A549 (cell line): Measurements from ENCODE around the gene ITCH. TPM values are rescaled to one million over a fixed set of nuclear protein-coding genes. Genes with fewer than 3 reads are reported as not detected.

Experiments
- ATAC-seq, 2 experiments: fragments of 200-7000 bp in 1 of 2; fragments of >200 bp in 1 of 2; cut with Nextera tagmentation in 1 of 2; cut with Tn5 transposase in 1 of 2; 3 replicates each; pipeline versions ENCODE4 v1.8.0 to v1.9.1; 2018 to 2020; ENCODE audit warnings: mild to moderate bottlenecking in 1 of 2, moderate library complexity in 1 of 2
- CTCF ChIA-PET: fragments of 300-600 bp; sonication (Branson Sonifier 250); formaldehyde crosslinking; extraction: SDS; loops from one replicate; lab custom pipeline; 2021; ENCODE audit warnings: antibody characterized with exemption, inconsistent platforms; lab: Yijun Ruan, JAX
- POLR2A ChIA-PET: fragments of 350-600 bp; formaldehyde crosslinking; extraction: SDS; loops from one replicate; lab custom pipeline; 2021; ENCODE audit warnings: antibody characterized with exemption, inconsistent platforms; lab: Yijun Ruan, JAX
- DNase-seq, 2 experiments: peaks; one replicate each; pipeline versions ENCODE4 v3.0.0 to v3.0.0-alpha.2; 2011 to 2016; ENCODE audit warnings: low read depth in 1 of 2, low spot score in 1 of 2
- FAIRE-seq: peaks from 2 replicates; lab custom pipeline; 2011; peaks lifted over from hg19 to GRCh38; lab: Jason Lieb, UNC
- H3K27ac ChIP-seq, 2 experiments: fragments of >200 bp; sonication (Bioruptor Twin); formaldehyde crosslinking; 3 replicates each; pipeline ENCODE4 v1.5.1; 2016 to 2017
- H3K4me1 ChIP-seq: fragments of >200 bp; sonication (Bioruptor Twin); formaldehyde crosslinking; 3 replicates; pipeline ENCODE4 v1.6.1; 2016
- H3K4me2 ChIP-seq: fragments of >200 bp; sonication (Bioruptor Twin); formaldehyde crosslinking; 3 replicates; pipeline ENCODE4 v1.6.1; 2016
- H3K4me3 ChIP-seq: fragments of >200 bp; sonication (Bioruptor Twin); formaldehyde crosslinking; 3 replicates; pipeline ENCODE4 v1.5.1; 2016
- H3K9me3 ChIP-seq: fragments of >200 bp; sonication (Bioruptor Twin); formaldehyde crosslinking; 3 replicates; pipeline ENCODE4 v1.6.1; 2016
- BHLHE40 ChIP-seq: IDR thresholded peaks from 2 replicates; pipeline ENCODE4 v1.6.1; 2012; ENCODE audit warnings: low read depth, low read length, inconsistent platforms
- CBX8 ChIP-seq: fragments of 200-600 bp; sonication (generic); IDR thresholded peaks from 2 replicates; pipeline ENCODE4 v1.6.1; 2016
- CHD4 ChIP-seq: fragments of 200-600 bp; sonication (generic); IDR thresholded peaks from 2 replicates; pipeline ENCODE4 v1.6.1; 2016; ENCODE audit warnings: antibody characterized with exemption, mild to moderate bottlenecking, borderline replicate concordance
- E2F6 ChIP-seq: IDR thresholded peaks from 2 replicates; pipeline ENCODE4 v1.6.1; 2012; ENCODE audit warnings: low read depth, borderline replicate concordance
- EHMT2 ChIP-seq: fragments of 200-600 bp; sonication (generic); IDR thresholded peaks from 2 replicates; pipeline ENCODE4 v1.6.1; 2016; ENCODE audit warnings: antibody characterized with exemption, low read depth, mild to moderate bottlenecking, moderate library complexity
- ELK1 ChIP-seq: fragments of 150-350 bp; IDR thresholded peaks from 2 replicates; pipeline ENCODE4 v1.6.1; 2014; ENCODE audit warnings: low read depth, mild to moderate bottlenecking, low read length
- HOXA7 ChIP-seq: fragments of 250-450 bp; sonication (Bioruptor Pico); IDR thresholded peaks from 2 replicates; pipeline ENCODE4 v1.5.0; 2020; ENCODE audit warnings: mild to moderate bottlenecking, moderate library complexity
- JUN ChIP-seq, 2 experiments: fragments of >200 bp; sonication (Bioruptor Twin); formaldehyde crosslinking; IDR thresholded peaks; 2 replicates in 1 of 2; 3 replicates in 1 of 2; pipeline ENCODE4 v1.6.1; 2016 to 2017
- KDM5A ChIP-seq: fragments of 200-600 bp; sonication (generic); IDR thresholded peaks from 2 replicates; pipeline ENCODE4 v1.6.1; 2016; ENCODE audit warnings: antibody characterized with exemption, mild to moderate bottlenecking
- MAFK ChIP-seq: fragments of 450-650 bp; IDR thresholded peaks from 2 replicates; pipeline ENCODE4 v1.6.1; 2014; ENCODE audit not compliant: partially characterized antibody
- MAZ ChIP-seq: fragments of 150-350 bp; IDR thresholded peaks from 2 replicates; pipeline ENCODE4 v1.6.1; 2014; ENCODE audit warnings: antibody characterized with exemption, low read depth, low read length, borderline replicate concordance
- NFE2L2 ChIP-seq: fragments of 150-350 bp; conservative IDR thresholded peaks from 2 replicates; pipeline ENCODE4 v1.6.1; 2014; ENCODE audit warnings: low read length
- PHF8 ChIP-seq: fragments of 200-600 bp; sonication (generic); IDR thresholded peaks from 2 replicates; pipeline ENCODE4 v1.6.1; 2016; ENCODE audit warnings: low read depth, mild to moderate bottlenecking, antibody characterized with exemption, moderate library complexity, borderline replicate concordance
- RCOR1 ChIP-seq: fragments of 150-350 bp; IDR thresholded peaks from 2 replicates; pipeline ENCODE4 v1.6.1; 2014; ENCODE audit warnings: antibody characterized with exemption, low read length, low read depth
- RNF2 ChIP-seq: fragments of 200-600 bp; sonication (generic); IDR thresholded peaks from 2 replicates; pipeline ENCODE4 v1.6.1; 2016; ENCODE audit warnings: low read depth, mild to moderate bottlenecking, antibody characterized with exemption, moderate library complexity, borderline replicate concordance
- SREBF2 ChIP-seq: fragments of 450-650 bp; IDR thresholded peaks from 2 replicates; pipeline ENCODE4 v1.6.1; 2014; ENCODE audit warnings: mild to moderate bottlenecking, moderate library complexity
- WGBS: methylation state at CpG from one replicate; pipeline ENCODE4 v1.1.6; 2017; ENCODE audit errors: missing lambda C conversion rate; 5-methylcytosine and 5-hydroxymethylcytosine counted together
- polyA plus RNA-seq, 4 experiments: library from polyadenylated mRNA; depleted of rRNA in 3 of 4; stranded (reverse); fragments of >200 nt; fragmentation: RNase III in 1 of 4; extraction: RNeasy Plus Mini Kit Qiagen cat#74134 plus additional on column Dnase treatment in 1 of 4; gene quantifications; 2 replicates in 3 of 4; 3 replicates in 1 of 4; pipeline ENCODE4 v1.2.3, GENCODE V29; 2011 to 2017
- TF ChIP-seq, protein P1 (sequence below): fragments of 200-600 bp; sonication (generic); IDR thresholded peaks from 2 replicates; pipeline ENCODE4 v1.6.1; 2016; ENCODE audit warnings: antibody characterized with exemption, mild to moderate bottlenecking, moderate library complexity
- TF ChIP-seq, protein P2 (sequence below): fragments of 450-650 bp; IDR thresholded peaks from 2 replicates; pipeline ENCODE4 v1.6.1; 2014; ENCODE audit warnings: antibody characterized with exemption

The ITCH gene
- polyA plus RNA-seq, 2 of the 4 experiments (the other 2 are of a cell fraction) = 23.9 to 24.4 TPM

- DNase-seq = no peak
- H3K4me2 ChIP-seq = no peak overlapping the region
- no peaks in the 10 kb centered on the region for H3K4me1 ChIP-seq
- H3K4me3 ChIP-seq = no peak overlapping the region
- no peak for ATAC-seq
- ChIA-PET CTCF (interaction anchor here (0.6 to 3.2 kb wide), 5 partner anchors 12 to 344 kb away, joined by 3 to 13 read pairs (median 3); no protein-coding TSS in a partner anchor), POLR2A (interaction anchor here (0.8 kb wide), 1 partner anchor 19 kb away, joined by 3 read pairs; no protein-coding TSS in a partner anchor)
- no peak overlapping the region for H3K27ac ChIP-seq
- H3K9me3 ChIP-seq = no peaks in the 10 kb centered on the region
- no peak for FAIRE-seq
- 90% methylated on average over 14 of the region's 15 CpGs for WGBS
- no peak for TF ChIP-seq MAZ
- TF ChIP-seq NFE2L2 = no peak
- TF ChIP-seq, protein P1, sequence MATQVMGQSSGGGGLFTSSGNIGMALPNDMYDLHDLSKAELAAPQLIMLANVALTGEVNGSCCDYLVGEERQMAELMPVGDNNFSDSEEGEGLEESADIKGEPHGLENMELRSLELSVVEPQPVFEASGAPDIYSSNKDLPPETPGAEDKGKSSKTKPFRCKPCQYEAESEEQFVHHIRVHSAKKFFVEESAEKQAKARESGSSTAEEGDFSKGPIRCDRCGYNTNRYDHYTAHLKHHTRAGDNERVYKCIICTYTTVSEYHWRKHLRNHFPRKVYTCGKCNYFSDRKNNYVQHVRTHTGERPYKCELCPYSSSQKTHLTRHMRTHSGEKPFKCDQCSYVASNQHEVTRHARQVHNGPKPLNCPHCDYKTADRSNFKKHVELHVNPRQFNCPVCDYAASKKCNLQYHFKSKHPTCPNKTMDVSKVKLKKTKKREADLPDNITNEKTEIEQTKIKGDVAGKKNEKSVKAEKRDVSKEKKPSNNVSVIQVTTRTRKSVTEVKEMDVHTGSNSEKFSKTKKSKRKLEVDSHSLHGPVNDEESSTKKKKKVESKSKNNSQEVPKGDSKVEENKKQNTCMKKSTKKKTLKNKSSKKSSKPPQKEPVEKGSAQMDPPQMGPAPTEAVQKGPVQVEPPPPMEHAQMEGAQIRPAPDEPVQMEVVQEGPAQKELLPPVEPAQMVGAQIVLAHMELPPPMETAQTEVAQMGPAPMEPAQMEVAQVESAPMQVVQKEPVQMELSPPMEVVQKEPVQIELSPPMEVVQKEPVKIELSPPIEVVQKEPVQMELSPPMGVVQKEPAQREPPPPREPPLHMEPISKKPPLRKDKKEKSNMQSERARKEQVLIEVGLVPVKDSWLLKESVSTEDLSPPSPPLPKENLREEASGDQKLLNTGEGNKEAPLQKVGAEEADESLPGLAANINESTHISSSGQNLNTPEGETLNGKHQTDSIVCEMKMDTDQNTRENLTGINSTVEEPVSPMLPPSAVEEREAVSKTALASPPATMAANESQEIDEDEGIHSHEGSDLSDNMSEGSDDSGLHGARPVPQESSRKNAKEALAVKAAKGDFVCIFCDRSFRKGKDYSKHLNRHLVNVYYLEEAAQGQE = no peak
- no peak for TF ChIP-seq SREBF2
- TF ChIP-seq BHLHE40 = no peak
- TF ChIP-seq CBX8 = no peak
- no peak for TF ChIP-seq EHMT2
- TF ChIP-seq JUN (IDR thresholded peaks at IDR 0.05) = no peak
- no peak for TF ChIP-seq MAFK
- no peak for TF ChIP-seq RCOR1
- no peak for TF ChIP-seq E2F6
- no peak for TF ChIP-seq HOXA7 (CRISPR knock-in tag)
- no peak for TF ChIP-seq KDM5A
- TF ChIP-seq, protein P2, sequence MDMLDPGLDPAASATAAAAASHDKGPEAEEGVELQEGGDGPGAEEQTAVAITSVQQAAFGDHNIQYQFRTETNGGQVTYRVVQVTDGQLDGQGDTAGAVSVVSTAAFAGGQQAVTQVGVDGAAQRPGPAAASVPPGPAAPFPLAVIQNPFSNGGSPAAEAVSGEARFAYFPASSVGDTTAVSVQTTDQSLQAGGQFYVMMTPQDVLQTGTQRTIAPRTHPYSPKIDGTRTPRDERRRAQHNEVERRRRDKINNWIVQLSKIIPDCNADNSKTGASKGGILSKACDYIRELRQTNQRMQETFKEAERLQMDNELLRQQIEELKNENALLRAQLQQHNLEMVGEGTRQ = no peak
- TF ChIP-seq CHD4 = no peak
- TF ChIP-seq RNF2 = no peak
- no peak for TF ChIP-seq PHF8
These were observed 171.5 kb downstream of the ITCH start for GRCh38 chr20:34534391-34535165.

DNA sequence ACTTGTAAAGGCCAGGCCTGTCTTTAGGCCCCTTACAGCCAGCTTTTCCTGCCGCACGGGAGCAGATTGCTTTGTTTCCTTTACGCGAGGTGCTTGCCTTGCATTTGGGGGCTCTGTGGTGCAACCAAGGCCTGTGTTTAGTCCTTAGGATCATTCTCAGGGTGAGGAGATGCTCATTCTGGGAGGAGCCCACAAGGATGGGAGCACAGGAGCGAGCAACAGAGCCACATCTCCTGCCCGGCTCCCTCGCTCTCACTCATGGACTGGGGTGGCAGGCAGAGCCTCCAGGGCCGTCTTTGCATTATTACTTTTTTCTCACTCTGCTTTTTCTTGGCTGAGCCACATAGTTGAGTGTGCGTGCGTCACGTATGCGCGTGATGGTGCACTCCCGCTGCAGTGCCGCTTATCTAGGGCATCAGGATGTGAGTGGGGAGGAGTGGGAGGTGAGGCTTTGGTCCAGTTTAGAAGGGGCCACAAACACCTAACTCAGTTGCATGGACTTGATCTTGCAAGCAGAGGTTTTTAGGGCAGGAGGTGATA, 172.3 kb downstream of the ITCH start:
- H3K9me3 ChIP-seq = no peaks in the 10 kb centered on the region
- ATAC-seq (no peak), DNase-seq (no peak), FAIRE-seq (no peak)
- no peak overlapping the region for H3K4me3 ChIP-seq
- H3K4me1 ChIP-seq = no peaks in the 10 kb centered on the region
- 96% methylated on average over 15 of the region's 15 CpGs for WGBS
- ChIA-PET POLR2A (no interaction called here), CTCF (interaction anchor here (0.6 to 3.2 kb wide), 2 partner anchors 12 to 215 kb away, joined by 3 to 13 read pairs; no protein-coding TSS in a partner anchor)
- TF ChIP-seq KDM5A (no peak), ELK1 (no peak)
- H3K27ac ChIP-seq = no peak overlapping the region
- no peak overlapping the region for H3K4me2 ChIP-seq
